ENCODE results near the gene ZNF423. TPM values are rescaled to one million over a fixed set of nuclear protein-coding genes. Genes with fewer than 3 reads are reported as not detected.

ZNF423 gene
- total RNA-seq, 6 experiments from 2014 or later = 0.43 to 1.2 (median 0.89) TPM

GRCh38 chr16:49661465-49662187 lies 194.3 kb downstream of the ZNF423 start:
- 71% methylated on average over 10 of the region's 16 CpGs for WGBS (ENCODE audit: insufficient coverage, low coverage, low lambda C conversion rate, missing lambda C conversion rate)
- Histone ChIP-seq H3K27ac (no peak overlapping the region), H3K36me3 (no peaks in the 10 kb centered on the region), H3K4me3 (no peak overlapping the region), H3K9me3 (no peaks in the 10 kb centered on the region), H3K27me3 (no peaks in the 10 kb centered on the region), H3K4me1 (no peaks in the 10 kb centered on the region)
- DNase-seq = no peak
- intact Hi-C loops (cut with DNase I) = no loop called here
- TF ChIP-seq POLR2A (IDR thresholded peaks at IDR 0.05) = no peak
- TF ChIP-seq CTCF (IDR thresholded peaks at IDR 0.05) = no peak
- ATAC-seq = no peak

- Histone ChIP-seq H3K9me3 (no peaks in the 10 kb centered on the region), H3K4me1 (no peaks in the 10 kb centered on the region), H3K4me3 (no peak overlapping the region), H3K27ac (no peak overlapping the region), H3K27me3 (no peaks in the 10 kb centered on the region), H3K36me3 (no peaks in the 10 kb centered on the region)
- DNase-seq (no peak), ATAC-seq (no peak)
- TF ChIP-seq CTCF (IDR thresholded peaks at IDR 0.05) (no peak), POLR2A (IDR thresholded peaks at IDR 0.05) (no peak)
- intact Hi-C loops (cut with DNase I) = no loop called here
- WGBS (ENCODE audit: insufficient coverage, low coverage, low lambda C conversion rate, missing lambda C conversion rate) = 57% methylated on average over 1 of the region's 3 CpGs
Measured at GRCh38 chr16:49660626-49661025, 195.3 kb downstream of the ZNF423 start.

GRCh38 chr16:49659356-49659755 lies 196.6 kb downstream of the ZNF423 start:
- intact Hi-C loops (cut with DNase I) = no loop called here
- TF ChIP-seq CTCF (IDR thresholded peaks at IDR 0.05) (no peak), POLR2A (IDR thresholded peaks at IDR 0.05) (no peak)
- DNase-seq (no peak), ATAC-seq (no peak)
- Histone ChIP-seq H3K27ac (no peak overlapping the region), H3K9me3 (no peaks in the 10 kb centered on the region), H3K4me1 (no peaks in the 10 kb centered on the region), H3K36me3 (no peaks in the 10 kb centered on the region), H3K4me3 (no peak overlapping the region), H3K27me3 (no peaks in the 10 kb centered on the region)
- WGBS (ENCODE audit: insufficient coverage, low coverage, low lambda C conversion rate, missing lambda C conversion rate) = 74% methylated on average over 5 of the region's 10 CpGs

GRCh38 chr16:49658531-49658930 lies 197.4 kb downstream of the ZNF423 start:
- DNase-seq = no peak
- Histone ChIP-seq H3K9me3 (no peaks in the 10 kb centered on the region), H3K36me3 (no peaks in the 10 kb centered on the region), H3K27me3 (no peaks in the 10 kb centered on the region), H3K4me1 (no peaks in the 10 kb centered on the region), H3K4me3 (no peak overlapping the region), H3K27ac (no peak overlapping the region)
- no peak for ATAC-seq
- WGBS (ENCODE audit: insufficient coverage, low coverage, low lambda C conversion rate, missing lambda C conversion rate) = 51% methylated on average over 2 of the region's 8 CpGs
- intact Hi-C loops (cut with DNase I) = no loop called here
- TF ChIP-seq CTCF (IDR thresholded peaks at IDR 0.05) (no peak), POLR2A (IDR thresholded peaks at IDR 0.05) (no peak)

Measured in right lobe of liver (tissue), 6 donors.